ENCODE data around the gene TCF12.
A peak's percentile ranks its signal among the peaks of the same experiment; 100 is the strongest.

Gene TCF12

GRCh38 chr15:57287123-57287521 is 368.7 kb downstream of the TCF12 start:
- Mint-ChIP-seq H3K27ac (no peak overlapping the region), H3K9me3 (peaks cover 7% of the 10 kb centered on the region), H3K4me1 (ENCODE audit: low read depth) (peaks cover 6% of the 10 kb centered on the region), H3K4me3 (no peak overlapping the region), H3K36me3 (ENCODE audit: low read depth) (peaks cover 93% of the 10 kb centered on the region), H3K27me3 (no peaks in the 10 kb centered on the region)
- DNase-seq: no peak

- peaks cover 80% of the 10 kb centered on the region for H3K36me3 Mint-ChIP-seq (ENCODE audit: low read depth)
- H3K27ac Mint-ChIP-seq: no peak overlapping the region
- H3K4me3 Mint-ChIP-seq: no peak overlapping the region
- peaks cover 10% of the 10 kb centered on the region for H3K9me3 Mint-ChIP-seq
- no peaks in the 10 kb centered on the region for H3K27me3 Mint-ChIP-seq
- no peak for DNase-seq
- peaks cover 4% of the 10 kb centered on the region for H3K4me1 Mint-ChIP-seq (ENCODE audit: low read depth)
Observed at GRCh38 chr15:57288926-57289580, 370.6 kb downstream of the TCF12 start.

- no peak for DNase-seq
- H3K36me3 Mint-ChIP-seq (ENCODE audit: low read depth): peaks cover 71% of the 10 kb centered on the region
- no peak overlapping the region for H3K27ac Mint-ChIP-seq
- H3K4me3 Mint-ChIP-seq: no peak overlapping the region
- H3K9me3 Mint-ChIP-seq: peaks cover 10% of the 10 kb centered on the region
- H3K27me3 Mint-ChIP-seq: no peaks in the 10 kb centered on the region
- H3K4me1 Mint-ChIP-seq (ENCODE audit: low read depth): no peaks in the 10 kb centered on the region
Observed at GRCh38 chr15:57290187-57290586, 371.7 kb downstream of the TCF12 start.

GRCh38 chr15:57290826-57291225 is 372.4 kb downstream of the TCF12 start:
- no peak for DNase-seq
- peaks cover 10% of the 10 kb centered on the region for H3K9me3 Mint-ChIP-seq
- H3K36me3 Mint-ChIP-seq (ENCODE audit: low read depth): peaks cover 65% of the 10 kb centered on the region
- H3K27me3 Mint-ChIP-seq: no peaks in the 10 kb centered on the region
- no peak overlapping the region for H3K4me3 Mint-ChIP-seq
- H3K27ac Mint-ChIP-seq: no peak overlapping the region
- no peaks in the 10 kb centered on the region for H3K4me1 Mint-ChIP-seq (ENCODE audit: low read depth)

- peaks cover 11% of the 10 kb centered on the region for H3K36me3 Mint-ChIP-seq (ENCODE audit: low read depth)
- peaks cover 3% of the 10 kb centered on the region for H3K9me3 Mint-ChIP-seq
- H3K27me3 Mint-ChIP-seq: no peaks in the 10 kb centered on the region
- H3K4me3 Mint-ChIP-seq: no peak overlapping the region
- no peak for DNase-seq
- H3K27ac Mint-ChIP-seq: peak overlapping the region; percentile 4
- peaks cover 7% of the 10 kb centered on the region for H3K4me1 Mint-ChIP-seq (ENCODE audit: low read depth)
Observed at GRCh38 chr15:57296473-57297162, 378.2 kb downstream of the TCF12 start.

GRCh38 chr15:57297163-57297593 is 378.7 kb downstream of the TCF12 start:
- Mint-ChIP-seq H3K27ac (peak overlapping the region; percentile 4), H3K9me3 (peaks cover 3% of the 10 kb centered on the region), H3K4me1 (ENCODE audit: low read depth) (peaks cover 7% of the 10 kb centered on the region), H3K4me3 (no peak overlapping the region), H3K36me3 (ENCODE audit: low read depth) (peaks cover 6% of the 10 kb centered on the region), H3K27me3 (no peaks in the 10 kb centered on the region)
- DNase-seq: no peak

- Mint-ChIP-seq H3K27me3 (no peaks in the 10 kb centered on the region), H3K27ac (peak overlapping the region; percentile 57), H3K9me3 (peaks cover under 1% of the 10 kb centered on the region), H3K4me1 (ENCODE audit: low read depth) (peaks cover 7% of the 10 kb centered on the region), H3K36me3 (ENCODE audit: low read depth) (peaks cover 3% of the 10 kb centered on the region), H3K4me3 (no peak overlapping the region)
- DNase-seq: no peak
Observed at GRCh38 chr15:57297630-57298029, 379.2 kb downstream of the TCF12 start.

- no peak for DNase-seq
- Mint-ChIP-seq H3K27me3 (no peaks in the 10 kb centered on the region), H3K9me3 (no peaks in the 10 kb centered on the region), H3K4me1 (ENCODE audit: low read depth) (peaks cover 7% of the 10 kb centered on the region), H3K27ac (no peak overlapping the region), H3K4me3 (no peak overlapping the region), H3K36me3 (ENCODE audit: low read depth) (no peaks in the 10 kb centered on the region)
Observed at GRCh38 chr15:57298204-57298603, 379.8 kb downstream of the TCF12 start.

GRCh38 chr15:57298843-57299550 is 380.6 kb downstream of the TCF12 start:
- Mint-ChIP-seq H3K27me3 (no peaks in the 10 kb centered on the region), H3K4me3 (no peak overlapping the region), H3K4me1 (ENCODE audit: low read depth) (peaks cover 7% of the 10 kb centered on the region), H3K9me3 (no peaks in the 10 kb centered on the region), H3K36me3 (ENCODE audit: low read depth) (no peaks in the 10 kb centered on the region), H3K27ac (no peak overlapping the region)
- DNase-seq: no peak

- Mint-ChIP-seq H3K27ac (no peak overlapping the region), H3K4me1 (ENCODE audit: low read depth) (peaks cover 9% of the 10 kb centered on the region), H3K4me3 (no peak overlapping the region), H3K9me3 (no peaks in the 10 kb centered on the region), H3K36me3 (ENCODE audit: low read depth) (no peaks in the 10 kb centered on the region), H3K27me3 (peaks cover 7% of the 10 kb centered on the region)
- no peak for DNase-seq
Observed at GRCh38 chr15:57301307-57301706, 382.9 kb downstream of the TCF12 start.

- no peak for DNase-seq
- no peak overlapping the region for H3K27ac Mint-ChIP-seq
- H3K36me3 Mint-ChIP-seq (ENCODE audit: low read depth): no peaks in the 10 kb centered on the region
- H3K4me3 Mint-ChIP-seq: no peak overlapping the region
- H3K4me1 Mint-ChIP-seq (ENCODE audit: low read depth): peaks cover 13% of the 10 kb centered on the region
- H3K9me3 Mint-ChIP-seq: no peaks in the 10 kb centered on the region
- peaks cover 10% of the 10 kb centered on the region for H3K27me3 Mint-ChIP-seq
Observed at GRCh38 chr15:57302640-57303257, 384.3 kb downstream of the TCF12 start.

- DNase-seq: no peak
- H3K4me1 Mint-ChIP-seq (ENCODE audit: low read depth): peaks cover 8% of the 10 kb centered on the region
- peaks cover 10% of the 10 kb centered on the region for H3K27me3 Mint-ChIP-seq
- H3K4me3 Mint-ChIP-seq: no peak overlapping the region
- no peak overlapping the region for H3K27ac Mint-ChIP-seq
- H3K9me3 Mint-ChIP-seq: no peaks in the 10 kb centered on the region
- H3K36me3 Mint-ChIP-seq (ENCODE audit: low read depth): no peaks in the 10 kb centered on the region
Observed at GRCh38 chr15:57305009-57305408, 386.6 kb downstream of the TCF12 start.

- DNase-seq: peak; percentile 91
- H3K36me3 Mint-ChIP-seq (ENCODE audit: low read depth): no peaks in the 10 kb centered on the region
- H3K9me3 Mint-ChIP-seq: no peaks in the 10 kb centered on the region
- H3K4me1 Mint-ChIP-seq (ENCODE audit: low read depth): peaks cover 6% of the 10 kb centered on the region
- peaks cover 14% of the 10 kb centered on the region for H3K27me3 Mint-ChIP-seq
- peak overlapping the region; percentile 61 for H3K4me3 Mint-ChIP-seq
- peak overlapping the region; percentile 22 for H3K27ac Mint-ChIP-seq
Observed at GRCh38 chr15:57306161-57306943, 387.9 kb downstream of the TCF12 start.

GRCh38 chr15:57306944-57307411 is 388.5 kb downstream of the TCF12 start:
- Mint-ChIP-seq H3K4me3 (peak overlapping the region; percentile 61), H3K27ac (no peak overlapping the region), H3K4me1 (ENCODE audit: low read depth) (peaks cover 6% of the 10 kb centered on the region), H3K9me3 (no peaks in the 10 kb centered on the region), H3K27me3 (peaks cover 16% of the 10 kb centered on the region), H3K36me3 (ENCODE audit: low read depth) (no peaks in the 10 kb centered on the region)
- peak; percentile 38 for DNase-seq
